Hematopoietic multipotent progenitor cell treated with erythropoietin and hydrocortisone succinate and interleukin-3 and kit ligand, for 8 days (in vitro differentiated cells): ENCODE data around the gene FMC1.
"Not testable (repeated sequence)": the region's sequence is repeated elsewhere in the genome, so short reads cannot be mapped to it uniquely, and the experiment has no call there.

ENCODE experiments used
- DNase-seq: peaks from one replicate; pipeline ENCODE4 v3.0.0-alpha.2; 2015

FMC1 gene, protein sequence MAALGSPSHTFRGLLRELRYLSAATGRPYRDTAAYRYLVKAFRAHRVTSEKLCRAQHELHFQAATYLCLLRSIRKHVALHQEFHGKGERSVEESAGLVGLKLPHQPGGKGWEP

DNA sequence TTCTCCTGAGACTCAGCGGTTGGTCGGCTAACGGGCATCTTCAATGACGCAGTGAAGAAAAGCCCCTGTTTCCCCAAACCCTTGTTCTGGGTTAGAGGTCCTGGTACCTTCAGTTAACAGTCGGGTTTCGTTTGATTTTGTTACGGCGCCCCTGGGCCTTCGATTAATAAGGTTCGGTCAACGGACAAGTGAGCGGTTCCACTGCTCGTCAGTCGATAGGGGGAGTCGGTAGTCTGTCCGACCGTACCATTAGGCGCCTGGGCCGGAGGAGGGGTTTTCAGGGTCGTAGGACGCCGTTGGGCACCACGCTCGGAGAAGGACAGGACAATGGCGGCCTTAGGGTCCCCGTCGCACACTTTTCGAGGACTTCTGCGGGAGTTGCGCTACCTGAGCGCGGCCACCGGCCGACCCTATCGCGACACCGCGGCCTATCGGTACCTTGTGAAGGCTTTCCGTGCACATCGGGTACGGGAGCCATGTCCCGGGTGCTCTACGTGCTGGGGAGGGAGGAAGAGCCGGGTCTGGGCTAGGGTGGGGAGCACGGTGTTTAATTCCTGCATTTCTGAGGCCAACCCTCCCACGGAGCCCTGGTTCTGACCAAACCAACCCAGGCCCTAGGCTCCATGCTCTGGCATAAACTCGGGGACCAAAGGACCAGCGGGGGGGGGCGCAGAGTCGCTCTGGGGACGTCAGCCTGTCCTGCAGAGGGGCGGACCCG lies at the start of gene FMC1:
Gene FMC1 (plus strand): TSS at position 280 of the 718 bp plus-strand sequence. CDS start 48 bp downstream, at position 328.
- peak; percentile 95 for DNase-seq

DNA sequence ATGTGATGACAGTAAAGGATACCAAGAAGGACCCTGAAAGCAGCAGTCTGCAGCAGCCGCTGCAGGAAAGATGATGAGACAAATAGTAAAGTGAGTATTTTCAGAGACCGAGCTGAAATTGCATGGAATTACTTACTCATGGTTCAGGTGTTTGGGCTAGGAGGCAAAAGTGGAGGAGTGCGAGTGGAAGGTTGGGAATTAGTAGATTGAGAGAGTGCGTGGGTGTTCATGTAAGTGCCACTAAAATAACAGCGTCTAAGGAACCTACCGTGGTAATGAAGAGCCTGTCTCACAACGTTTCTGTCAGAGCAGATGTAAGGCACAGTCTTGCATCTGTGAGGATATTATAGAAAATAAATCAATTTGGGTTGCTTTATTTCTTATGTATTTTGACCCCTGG lies 48.3 kb upstream of the FMC1 start:
- DNase-seq: no peak

DNA sequence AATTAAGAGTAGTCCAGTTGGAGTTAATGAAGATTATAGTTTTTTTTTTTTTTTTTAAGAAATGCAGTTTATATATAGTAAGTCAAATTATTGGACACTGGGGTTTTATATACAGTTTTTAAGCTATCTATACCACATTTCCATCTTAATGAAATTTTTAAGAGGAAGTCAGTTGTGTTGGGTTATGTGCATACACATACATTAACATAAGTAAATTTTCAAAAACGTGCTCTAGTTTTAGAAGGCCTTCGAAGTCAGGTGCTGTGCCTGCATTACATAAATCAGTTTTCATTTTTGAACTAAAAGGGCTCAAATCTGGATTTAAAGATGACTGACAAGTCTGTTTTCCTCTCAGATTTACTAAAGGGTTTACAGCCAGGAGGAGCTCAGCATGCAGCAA lies 47.6 kb upstream of the FMC1 start:
- DNase-seq: no peak

DNA sequence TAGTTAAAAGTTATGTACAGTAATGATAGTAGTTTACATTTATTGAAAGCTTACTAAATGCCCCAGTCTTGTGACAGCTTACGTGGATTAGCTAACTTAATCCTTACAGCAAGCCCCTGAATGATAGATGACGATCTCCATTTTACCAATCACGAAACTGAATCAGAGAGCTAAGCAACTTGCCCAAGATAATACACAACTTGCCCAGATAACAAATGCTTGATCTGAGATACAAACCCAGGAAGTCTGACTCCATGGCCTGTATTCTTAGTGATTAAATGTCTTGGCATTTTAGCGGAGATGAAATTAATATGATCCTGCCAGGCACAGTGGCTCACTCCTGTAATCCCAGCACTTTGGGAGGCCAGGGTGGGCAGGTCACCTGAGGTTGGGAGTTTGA lies 46.9 kb upstream of the FMC1 start:
- no peak for DNase-seq

DNA sequence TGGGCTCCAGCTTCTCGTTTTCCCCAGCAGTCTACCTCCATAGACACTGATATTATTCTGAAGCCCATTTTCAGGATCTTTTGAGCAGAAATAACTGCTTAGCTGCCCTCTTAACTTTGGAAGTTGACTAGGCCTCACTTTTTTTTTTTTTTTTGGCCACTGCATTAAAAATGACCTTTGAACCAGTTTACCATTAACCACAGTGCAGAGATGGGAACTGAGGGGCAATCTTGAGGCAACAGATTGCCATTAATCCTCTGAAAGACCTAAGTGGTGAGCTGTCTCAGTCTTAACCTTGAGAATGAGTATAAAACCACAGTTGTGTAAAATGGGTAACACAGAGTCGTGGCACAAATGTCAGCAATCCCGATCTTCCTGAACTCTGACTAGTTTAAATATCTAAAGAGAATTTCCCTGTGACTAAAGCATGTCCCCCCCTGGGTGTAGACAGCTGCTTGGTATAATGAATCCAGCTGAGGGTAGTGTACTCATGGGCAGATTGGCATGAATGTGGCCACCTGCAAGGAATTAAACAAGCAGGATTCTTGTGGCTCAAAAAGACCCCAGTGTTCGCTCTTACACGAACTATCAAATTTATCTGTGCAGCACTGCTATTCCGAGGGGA lies 46.1 kb upstream of the FMC1 start:
- DNase-seq: no peak

DNA sequence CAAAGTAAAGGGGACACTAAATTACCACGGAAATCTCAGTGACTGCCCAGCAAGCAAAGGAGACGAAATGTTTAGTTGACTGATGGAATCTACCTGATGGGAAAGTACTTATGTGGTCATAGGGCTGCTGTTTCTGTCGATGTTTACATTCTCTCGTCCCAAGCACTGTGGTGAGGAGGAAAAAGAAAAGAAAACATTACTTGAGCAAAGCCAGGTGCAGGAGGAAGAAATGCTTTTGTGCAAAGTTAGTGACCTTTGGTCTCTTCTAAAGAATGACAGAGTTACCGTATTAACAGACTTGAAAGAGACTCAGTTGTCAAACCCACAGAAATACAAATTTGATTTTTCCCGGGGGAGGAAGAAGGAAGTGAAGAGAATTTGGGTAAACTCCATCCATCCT lies 43.3 kb upstream of the FMC1 start:
- no peak for DNase-seq

DNA sequence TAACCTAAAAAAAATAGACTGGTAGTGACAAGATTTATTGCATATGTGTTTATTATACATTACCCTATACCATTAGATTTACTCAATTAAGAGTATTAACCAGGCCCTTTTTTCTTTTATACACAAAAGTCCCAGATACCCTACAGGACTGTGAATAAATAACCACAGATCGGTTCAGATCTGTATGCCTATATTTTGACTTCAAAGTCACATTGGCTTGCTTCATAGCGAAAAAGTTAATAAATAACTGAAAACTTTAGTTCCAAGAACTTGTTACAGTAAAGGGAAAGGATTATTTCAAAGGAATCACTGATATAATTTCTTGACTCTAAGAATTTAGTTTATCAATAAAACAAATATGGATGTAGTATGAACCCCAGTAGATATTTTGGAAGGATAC lies 41.8 kb upstream of the FMC1 start:
- DNase-seq: no peak

DNA sequence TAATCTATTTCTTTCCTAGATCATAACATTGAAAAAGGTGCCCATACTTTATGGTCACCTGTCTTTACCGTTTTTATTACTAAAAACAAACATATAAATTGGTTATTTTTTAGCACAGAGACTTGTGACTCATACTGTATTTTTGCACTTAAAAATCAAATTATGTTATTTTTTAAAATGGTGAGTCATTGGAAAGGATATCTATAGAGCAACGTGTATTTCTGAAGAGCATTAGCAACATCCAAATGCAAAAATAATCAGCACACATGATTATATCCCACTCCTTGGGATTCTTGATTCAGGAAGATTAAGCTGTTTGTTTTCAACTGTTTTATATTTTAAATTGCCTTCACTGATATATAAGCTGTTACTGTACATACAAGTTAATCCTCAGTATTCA lies 40.7 kb upstream of the FMC1 start:
- no peak for DNase-seq

DNA sequence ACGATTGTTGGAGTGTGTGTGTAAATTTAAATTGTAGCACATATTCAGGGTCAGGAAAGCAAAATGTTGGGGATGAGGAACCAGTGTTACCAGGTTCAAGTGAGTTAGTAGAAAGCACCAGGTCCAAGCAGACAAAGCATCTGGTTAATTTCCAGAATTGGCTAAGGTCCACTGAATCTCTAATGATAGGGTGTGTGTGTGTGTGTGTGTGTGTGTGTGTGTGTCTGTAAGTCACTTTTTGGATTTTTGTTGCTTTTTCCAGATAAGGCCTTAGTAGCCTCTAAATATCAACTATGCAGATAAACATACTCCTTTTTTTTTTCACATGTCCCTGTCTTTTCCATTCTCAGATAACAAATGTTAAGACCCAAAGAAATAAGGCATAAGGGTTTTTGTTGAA lies 36.6 kb upstream of the FMC1 start:
- DNase-seq: peak; percentile 19

DNA sequence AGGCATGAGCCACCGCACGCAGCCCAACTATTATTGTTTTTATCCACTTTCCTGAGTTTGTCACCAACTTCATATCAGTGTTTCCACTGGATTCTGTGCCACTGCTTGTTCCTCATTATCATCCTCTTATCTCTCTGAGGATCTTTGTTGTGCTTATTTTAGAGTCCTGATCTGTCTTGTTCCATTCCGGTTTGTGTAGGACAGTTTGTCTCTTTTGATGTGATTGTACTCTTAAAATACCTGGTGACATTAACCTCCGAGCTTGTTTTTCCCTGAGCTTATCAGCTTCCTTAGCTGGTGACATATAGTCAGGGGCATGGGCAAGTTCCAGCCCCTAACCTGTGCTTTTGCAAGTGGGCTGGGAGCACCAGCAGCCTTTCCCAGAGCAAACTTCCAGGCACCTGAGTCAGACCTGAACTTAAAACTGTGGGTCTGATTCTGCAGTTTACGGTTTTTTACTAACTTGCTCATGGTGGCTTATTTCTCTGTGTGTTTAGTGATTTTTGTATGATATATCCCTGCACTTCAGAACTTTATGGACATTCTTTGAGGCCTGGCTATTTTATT lies 23.1 kb upstream of the FMC1 start:
- no peak for DNase-seq

DNA sequence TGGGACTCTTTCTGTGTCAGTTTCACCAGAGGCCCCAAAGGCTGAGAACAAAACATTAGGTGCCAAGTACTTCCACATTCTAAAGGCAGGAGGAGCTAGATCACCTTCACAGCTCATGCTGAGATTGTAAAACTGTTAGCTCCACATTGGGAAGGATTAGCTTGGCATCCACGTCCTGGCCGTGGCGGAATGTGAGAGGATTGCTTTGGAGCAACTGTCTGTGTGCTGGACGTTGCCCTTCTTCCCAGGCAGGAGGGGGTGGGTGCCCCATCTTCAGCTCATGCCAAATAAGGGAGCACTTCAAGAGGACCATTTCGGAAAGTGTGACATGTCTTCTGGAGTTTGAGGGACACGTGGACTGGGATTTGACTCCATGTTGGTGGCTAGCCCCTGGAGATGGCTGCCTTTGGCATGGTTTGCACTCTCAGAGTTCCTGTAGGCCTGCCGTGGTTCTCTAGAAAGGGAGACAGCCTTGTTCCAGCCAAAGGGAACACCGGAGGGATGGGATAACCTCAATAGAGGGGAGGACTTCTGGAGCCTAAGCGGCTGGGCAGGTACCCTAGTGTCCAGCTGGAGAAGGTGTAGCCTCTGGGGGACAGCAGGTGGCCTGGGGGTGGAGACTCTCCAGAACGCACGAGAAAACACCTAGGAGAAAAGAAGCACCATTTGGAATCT lies 19.9 kb upstream of the FMC1 start:
- DNase-seq: peak; percentile 45

DNA sequence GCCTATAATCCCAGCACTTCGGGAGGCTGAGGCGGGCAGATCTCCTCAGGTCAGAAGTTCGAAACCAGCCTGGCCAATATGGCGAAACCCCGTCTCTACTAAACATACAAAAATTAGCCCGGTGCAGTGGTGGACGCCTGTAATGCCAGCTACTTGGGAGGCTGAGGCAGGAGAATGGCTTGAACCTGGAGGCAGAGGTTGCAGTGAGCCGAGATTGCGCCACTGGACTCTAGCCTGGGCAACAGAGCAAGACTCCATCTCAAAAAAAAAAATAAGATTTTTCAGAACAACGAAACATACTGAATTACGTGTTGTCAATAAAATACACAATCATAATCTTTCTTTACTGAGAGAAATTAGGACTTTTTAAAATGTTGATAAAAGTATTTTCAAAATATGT lies 16.4 kb upstream of the FMC1 start:
- DNase-seq: not testable (repeated sequence)

DNA sequence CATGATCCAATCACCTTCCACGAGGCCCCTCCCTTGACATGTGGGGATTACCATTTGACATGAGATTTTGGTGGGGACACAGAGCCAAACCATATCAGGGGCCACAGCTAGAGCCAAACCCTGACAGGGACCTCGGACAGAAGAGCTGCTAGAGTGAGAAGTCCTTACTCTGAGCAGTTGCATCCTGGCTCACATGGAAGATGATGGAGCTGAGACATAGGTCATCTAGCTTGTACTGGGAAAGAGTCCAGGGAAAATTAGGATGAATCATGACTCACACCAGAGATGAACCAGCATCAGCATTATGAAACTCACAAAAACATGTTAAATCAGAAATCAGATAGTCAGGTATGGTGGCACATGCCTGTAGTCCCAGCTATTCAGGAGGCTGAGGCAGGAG lies 12.8 kb upstream of the FMC1 start:
- no peak for DNase-seq

DNA sequence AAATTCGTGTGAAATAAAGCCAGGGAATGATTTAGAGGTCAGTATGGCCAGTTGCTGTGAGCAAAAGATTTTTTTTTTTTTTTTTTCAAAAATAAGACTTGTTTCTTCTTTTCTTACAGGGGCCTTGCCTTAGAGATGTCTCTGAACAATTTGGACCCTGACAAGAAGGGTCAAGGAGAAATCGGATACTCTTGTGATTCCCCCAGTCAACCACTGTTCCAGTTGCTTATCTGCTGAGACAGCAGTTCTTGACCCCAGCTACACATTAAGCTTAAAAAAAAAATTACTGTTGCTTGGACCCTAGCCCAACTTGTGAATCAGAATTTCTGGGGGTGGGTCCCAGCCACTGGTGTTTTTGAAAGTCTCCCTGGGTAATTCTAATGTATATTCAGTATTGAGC lies 12.0 kb upstream of the FMC1 start:
- no peak for DNase-seq

DNA sequence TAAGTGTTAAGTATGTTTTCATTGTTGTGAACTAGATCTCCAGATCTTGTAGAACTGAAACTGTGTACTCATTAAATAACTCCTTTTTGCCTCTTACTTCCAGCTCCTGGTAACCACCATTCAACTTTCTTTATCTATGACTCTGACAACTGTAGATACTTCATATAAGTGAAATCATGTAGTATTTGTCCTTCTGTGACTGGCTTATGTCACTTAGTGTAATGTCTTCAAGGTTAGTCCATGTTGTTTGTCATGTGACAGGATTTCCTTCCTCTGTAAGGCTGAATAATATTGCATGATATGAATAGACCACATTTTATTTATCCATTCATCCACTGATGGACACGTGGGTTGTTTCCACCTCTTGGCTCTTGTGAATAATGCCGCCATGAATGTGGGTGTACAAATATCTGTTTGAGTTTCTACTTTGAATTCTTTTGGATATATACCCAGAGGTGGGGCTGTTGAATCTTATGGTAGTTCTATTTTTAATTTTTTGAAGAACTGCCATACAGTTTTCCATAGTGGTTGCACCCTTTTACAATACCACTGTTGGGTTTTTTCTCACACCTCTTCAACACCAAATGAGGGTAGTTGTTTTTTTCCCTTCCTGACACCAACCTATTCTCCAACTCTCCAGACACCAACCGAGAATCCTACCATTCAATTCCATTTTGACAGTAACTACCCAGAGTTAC lies 10.7 kb upstream of the FMC1 start:
- DNase-seq: peak; percentile 17

DNA sequence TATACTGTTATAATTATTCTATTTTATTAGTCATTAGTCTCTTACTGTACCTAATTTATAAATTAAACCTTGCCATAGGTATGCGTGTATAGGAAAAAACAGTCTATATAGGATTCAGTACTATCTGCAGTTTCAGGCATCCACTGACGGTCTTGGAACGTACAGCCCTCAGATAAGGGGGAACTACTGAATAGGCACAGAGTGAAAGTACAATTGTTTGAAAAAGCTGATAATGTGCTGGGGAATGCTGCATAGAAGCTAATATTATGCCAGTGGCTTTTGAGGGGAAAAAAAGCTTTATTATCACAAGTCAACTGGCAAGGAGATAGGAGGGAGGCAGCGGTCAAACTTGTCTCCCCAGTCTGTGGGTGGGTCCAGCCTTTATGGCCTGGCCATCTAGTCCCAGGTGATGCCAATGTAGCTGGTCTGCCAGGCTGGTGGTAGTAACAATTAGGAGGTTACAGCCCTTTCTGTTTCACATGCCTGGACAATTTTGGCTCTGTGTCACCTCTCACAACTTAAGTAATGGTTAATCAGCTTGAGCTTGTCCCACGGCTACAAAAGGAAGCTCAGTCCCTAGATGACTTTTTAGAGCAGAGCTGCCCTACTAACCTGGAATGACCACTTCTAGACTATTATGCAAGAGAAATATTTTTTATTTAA lies 8.3 kb upstream of the FMC1 start:
- DNase-seq: peak; percentile 79

DNA sequence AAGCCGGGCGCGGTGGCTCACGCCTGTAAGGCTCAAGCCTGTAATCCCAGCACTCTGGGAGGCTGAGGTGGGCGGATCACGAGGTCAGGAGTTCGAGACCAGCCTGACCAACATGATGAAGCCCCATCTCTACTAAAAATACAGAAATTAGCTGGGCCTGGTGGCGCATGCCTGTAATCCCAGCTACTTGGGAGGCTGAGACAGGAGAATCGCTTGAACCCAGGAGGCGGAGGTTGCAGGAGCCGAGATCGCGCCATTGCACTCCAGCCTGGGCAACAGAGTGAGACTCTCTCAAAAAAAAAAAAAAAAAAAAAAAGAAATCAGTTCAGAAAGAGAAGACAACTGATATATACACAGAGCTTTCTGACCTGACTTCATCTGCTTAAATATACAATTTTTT lies 7.7 kb upstream of the FMC1 start:
- not testable (repeated sequence) for DNase-seq

DNA sequence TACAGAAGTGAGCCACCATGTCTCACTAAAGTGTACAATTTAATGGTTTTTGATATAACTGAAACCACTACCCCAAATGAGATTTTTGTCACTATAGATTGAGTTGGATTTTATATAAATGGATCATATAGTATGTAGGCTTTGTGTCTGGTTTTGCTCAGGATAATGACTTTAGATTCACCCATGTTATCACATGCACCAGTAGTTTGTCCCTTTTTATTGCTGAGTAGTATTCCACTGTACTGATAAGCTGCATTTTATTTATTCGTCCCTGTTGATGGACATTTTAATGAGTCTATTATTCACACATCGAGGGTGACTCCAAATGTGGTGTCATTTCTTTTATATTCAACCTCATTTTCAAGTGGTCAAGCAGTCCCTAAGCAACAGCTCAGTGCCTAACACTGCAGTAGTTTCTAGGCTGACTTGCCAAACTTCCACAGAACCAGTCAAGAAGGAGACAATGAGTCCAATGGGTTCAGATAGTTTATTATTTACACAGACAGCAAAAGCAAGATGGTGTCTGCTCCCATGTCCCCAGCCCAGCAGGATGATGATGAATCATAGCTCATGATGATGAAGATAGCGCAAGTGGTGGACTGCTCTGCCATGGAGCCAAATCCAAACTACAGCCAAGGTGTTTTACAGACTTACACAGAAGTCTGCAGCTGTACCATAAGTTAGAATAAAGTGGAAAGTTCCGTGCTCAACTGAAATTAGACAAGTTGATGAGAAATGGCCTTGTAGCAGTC lies 6.6 kb upstream of the FMC1 start:
- DNase-seq: no peak

DNA sequence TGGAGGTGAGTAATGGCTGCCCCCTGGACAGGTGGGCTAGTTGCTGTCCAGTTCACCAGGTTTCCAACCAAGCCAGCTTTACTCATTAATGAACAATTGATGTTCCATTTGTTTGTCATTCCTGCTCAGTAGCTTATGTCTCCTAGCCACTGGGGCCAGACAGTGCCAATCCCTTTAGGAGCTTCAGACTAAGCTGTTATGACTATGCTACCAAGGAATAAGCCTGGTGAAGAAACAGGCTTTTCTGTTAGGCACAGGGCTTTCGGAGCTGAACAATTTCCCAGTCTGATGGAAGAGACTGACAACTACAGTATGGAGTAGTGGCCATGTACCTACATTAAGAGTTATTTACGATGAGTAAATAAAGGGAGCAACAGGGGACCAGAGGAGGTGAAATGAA lies 2.1 kb upstream of the FMC1 start:
- DNase-seq: no peak

DNA sequence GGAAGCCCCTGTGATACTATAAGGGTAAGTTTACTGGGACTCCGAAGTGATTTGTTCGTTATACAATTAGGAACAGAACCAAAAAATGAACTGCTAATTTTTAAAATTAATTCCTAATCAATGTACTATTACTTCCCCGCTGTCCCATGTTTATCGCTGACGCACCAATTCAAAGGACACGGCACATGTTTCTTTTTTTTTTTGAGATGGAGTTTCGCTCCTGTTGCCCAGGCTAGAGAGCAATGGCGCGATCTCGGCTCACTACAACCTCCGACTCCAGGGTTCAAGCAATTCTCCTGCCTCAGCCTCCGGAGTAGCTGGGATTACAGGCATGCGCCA lies 1.5 kb upstream of the FMC1 start:
- DNase-seq: no peak

DNA sequence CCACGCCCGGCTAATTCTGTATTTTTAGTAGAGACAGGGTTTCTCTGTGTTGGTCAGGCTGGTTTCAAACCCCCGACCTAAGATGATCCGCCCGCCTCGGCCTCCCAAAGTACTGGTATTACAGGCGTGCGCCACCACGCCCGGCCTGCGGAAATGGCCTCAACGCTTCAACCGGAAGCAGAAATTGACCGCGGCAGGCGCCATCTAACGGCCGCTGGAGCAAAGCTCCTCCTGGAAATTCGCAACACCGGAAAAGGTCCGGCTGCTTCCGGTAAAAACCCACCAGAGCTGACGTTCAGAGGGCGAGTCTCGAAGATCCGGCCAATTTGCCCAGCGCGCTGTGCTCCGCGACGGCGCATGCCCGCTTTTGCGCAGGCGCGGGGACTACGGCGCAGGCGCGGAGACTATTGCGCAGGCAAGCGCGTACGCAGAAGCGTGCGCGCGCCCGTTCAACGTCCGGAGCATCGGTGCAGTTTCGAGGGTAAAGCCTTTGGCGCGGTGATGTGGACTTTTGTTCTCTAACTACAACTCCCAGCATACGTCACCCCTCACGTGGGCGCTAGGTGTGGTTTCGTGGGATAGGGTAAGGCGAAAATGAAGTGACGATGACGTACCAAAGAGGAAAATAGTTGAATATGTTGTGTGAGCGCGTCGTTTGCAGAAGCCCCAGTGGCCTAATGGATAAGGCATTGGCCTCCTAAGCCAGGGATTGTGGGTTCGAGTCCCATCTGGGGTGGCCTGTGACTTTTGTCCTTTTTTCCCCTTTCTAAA lies 915 bp upstream of the FMC1 start:
- peak; percentile 100 for DNase-seq
